PC-9 (cell line): ENCODE data around the gene SMG6.

Experiments
- CTCF ChIP-seq: fragments of 200-600 bp; sonication (generic); conservative IDR thresholded peaks from 2 replicates; pipeline ENCODE4 v1.6.1; 2017; ENCODE audit warnings: mixed run types, antibody characterized with exemption, mild to moderate bottlenecking, moderate library complexity
- EZH2 ChIP-seq: fragments of 200-600 bp; sonication (generic); IDR thresholded peaks from 2 replicates; pipeline ENCODE4 v1.8.0; 2017; ENCODE audit warnings: antibody characterized with exemption, low read depth

GRCh38 chr17:2244545-2245525 is 58.8 kb downstream of the SMG6 start:
- TF ChIP-seq CTCF (peak; percentile 99), EZH2 (no peak)
